Right forelimb (tissue), 1 donor: Measurements from ENCODE around the gene MICA.

Experiments used
- DNase-seq: peaks from one replicate; pipeline ENCODE4 v3.0.0-alpha.2; 2018

The MICA gene

DNA sequence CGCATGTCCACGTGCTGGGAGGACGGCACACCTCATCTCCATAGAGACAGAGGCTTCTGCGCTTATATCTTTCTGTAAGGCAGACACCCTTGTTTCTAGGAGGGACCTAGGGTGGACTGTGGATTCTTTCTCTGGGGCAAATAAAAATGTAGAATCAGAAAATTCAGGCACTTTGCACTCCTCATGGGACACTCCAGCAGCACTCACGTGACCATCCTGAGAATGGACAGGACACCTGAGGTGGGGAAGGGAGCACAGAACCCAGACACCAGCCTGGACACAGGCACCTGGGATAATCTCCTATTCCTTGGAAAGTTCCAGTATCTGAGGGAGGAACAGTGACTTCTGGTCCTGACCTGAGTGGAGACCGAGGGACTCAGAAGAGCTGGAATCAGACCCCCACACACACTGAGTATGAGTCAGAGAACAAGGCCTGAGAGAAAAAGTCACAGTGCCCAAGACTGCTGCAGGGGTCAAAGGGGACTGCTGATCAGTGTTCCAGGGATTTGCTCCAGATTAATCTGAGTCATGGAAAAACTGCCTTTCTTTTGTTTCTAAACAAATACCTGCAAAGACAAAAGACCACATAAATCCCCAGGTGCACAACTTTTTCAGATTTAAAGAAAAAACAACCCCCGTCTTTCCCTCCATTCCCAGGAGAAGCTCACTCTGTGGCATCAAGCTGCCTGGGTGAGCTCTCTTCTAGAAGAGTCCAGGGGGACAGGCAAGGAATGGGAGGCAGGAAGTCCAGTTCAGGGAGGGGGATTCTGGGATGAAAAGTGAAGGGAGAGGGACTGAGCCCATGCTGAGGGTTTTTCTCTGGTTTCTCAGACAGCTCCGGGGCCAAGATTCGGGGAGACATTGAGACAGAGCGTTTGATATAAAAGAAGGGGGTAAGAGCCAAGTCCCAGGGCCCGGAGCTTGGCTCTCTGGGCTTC, 58.9 kb downstream of the MICA start:
- DNase-seq, result no peak

DNA sequence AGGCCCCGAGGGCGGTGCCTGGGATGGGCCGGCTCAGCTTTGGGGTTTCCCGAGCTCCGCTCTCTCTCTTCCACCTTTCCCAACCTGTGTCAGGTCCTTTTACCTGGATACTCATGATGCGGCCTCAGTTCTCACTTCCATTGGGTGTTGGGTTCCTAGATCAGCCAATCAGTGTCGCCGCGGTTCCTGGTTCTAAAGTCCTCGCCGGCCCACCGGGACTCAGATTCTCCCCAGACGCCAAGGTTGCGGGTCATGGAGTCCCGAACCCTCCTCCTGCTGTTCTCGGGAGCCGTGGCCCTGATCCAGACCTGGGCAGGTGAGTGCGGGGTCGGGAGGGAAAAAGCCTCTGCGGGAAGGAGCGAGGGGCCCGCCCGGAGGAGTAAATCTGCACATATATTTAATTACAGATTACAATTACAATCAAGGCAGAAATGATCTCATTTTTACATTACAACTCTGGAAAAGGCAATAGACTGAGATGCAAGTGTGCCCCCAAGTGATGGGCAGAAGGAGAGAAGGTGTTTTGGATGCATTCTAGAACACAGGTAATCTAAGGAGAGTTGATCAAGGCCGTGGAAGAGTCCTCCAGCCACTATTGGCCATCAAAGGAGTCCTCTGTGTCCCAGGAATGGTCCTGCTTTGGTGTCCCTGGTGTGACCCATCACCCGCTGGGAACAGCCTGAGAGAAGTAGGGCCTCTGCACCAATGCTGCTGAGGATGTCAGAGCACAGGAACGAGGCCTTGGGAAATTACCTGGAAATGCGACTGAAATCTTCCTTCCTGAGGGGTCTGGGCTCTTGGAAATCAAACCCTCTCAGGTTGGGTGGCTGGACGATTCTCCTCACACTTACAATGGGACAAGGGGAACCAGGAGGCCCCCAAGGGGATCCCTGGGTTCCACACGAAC, 59.8 kb downstream of the MICA start:
- peak; percentile 64 for DNase-seq

DNA sequence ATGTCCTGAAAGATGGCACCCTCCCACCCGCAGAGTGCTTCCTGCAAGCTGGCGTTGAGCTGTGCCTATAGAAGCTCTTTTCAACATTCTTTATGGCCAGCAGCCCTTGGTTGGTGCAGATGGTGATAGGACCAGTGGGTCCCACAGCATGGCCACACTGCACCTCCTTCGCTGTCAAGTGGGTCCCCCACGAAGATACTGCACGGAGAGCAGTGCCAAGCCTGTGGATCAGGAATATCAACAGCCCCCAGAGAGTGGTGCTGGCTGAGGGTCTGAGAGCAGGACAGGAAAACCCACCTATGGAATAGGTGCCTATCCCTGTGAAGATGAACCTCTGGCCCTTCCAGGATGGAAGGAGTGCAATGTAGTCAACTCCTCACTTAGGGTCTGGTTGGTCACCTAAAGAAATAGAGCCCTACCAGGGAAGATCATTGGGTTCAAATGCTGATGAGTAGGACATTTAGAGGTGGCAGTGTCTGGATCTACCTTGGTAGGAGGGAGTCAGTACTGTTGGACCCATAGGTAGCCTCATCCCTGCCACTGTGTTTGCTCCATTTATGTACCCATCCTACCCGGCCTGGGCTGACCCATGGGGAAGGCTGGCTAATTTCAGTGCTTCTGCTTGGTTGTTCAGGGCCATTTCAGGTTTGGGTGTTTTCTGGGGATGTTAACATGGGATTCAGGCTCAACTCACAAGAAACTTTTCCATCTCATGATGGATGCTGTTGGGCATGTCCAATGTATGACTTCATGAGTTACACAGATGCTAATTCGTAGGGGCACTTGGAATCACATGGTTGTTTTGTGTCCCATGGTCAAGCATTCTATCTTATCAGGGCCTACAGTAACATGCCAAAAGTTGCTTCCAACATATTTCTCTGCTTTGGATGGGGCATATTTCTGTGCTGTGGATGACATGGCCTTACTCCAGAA, 61.1 kb downstream of the MICA start:
- DNase-seq, result no peak
